Activated CD4-positive, alpha-beta T cell treated with anti-CD3 and anti-CD28 coated beads, Interleukin-2, amount 10 ng/mL, durations not matched to agents 7 days and 5 days (primary cell): ENCODE data around the gene MSI1. TPM values are rescaled to one million over a fixed set of nuclear protein-coding genes. Genes with fewer than 3 reads are reported as not detected.
A peak's percentile ranks its signal among the peaks of the same experiment; 100 is the strongest.

Experiments used
- CTCF ChIA-PET: fragments of 350-600 bp; sonication (Branson Sonifier 250); formaldehyde crosslinking; loops from one replicate; lab custom pipeline; 2021; ENCODE audit warnings: antibody characterized with exemption; lab: Charles Lee
- POLR2A ChIA-PET: fragments of 350-600 bp; sonication (Branson Sonifier 250); formaldehyde crosslinking; loops from one replicate; lab custom pipeline; 2021; ENCODE audit warnings: antibody characterized with exemption; lab: Charles Lee
- DNase-seq: peaks from one replicate; pipeline ENCODE4 v3.0.0-alpha.2; 2020
- H3K27ac Mint-ChIP-seq: one replicate; pipeline ENCODE4 v1.8.0; 2021; ENCODE audit warnings: mild to moderate bottlenecking, moderate library complexity, mixed read lengths
- H3K27me3 Mint-ChIP-seq: one replicate; pipeline ENCODE4 v1.8.0; 2021; ENCODE audit warnings: mixed read lengths
- H3K36me3 Mint-ChIP-seq: one replicate; pipeline ENCODE4 v1.8.0; 2021; ENCODE audit warnings: low read depth, mixed read lengths
- H3K4me1 Mint-ChIP-seq: one replicate; pipeline ENCODE4 v1.8.0; 2021; ENCODE audit warnings: mixed read lengths
- H3K4me3 Mint-ChIP-seq: one replicate; pipeline ENCODE4 v1.8.0; 2021; ENCODE audit warnings: mild to moderate bottlenecking, moderate library complexity, mixed read lengths
- H3K9me3 Mint-ChIP-seq: one replicate; pipeline ENCODE4 v1.8.0; 2021; ENCODE audit warnings: mixed read lengths
- total RNA-seq, 2 experiments: library from RNA; stranded (reverse); gene quantifications; one replicate each; pipeline ENCODE4 v1.2.3, GENCODE V29; 2021

Gene MSI1
- total RNA-seq, 2 experiments from 2014 or later: not detected

GRCh38 chr12:120370343-120371243 is 1.6 kb upstream of the MSI1 start:
- H3K27ac Mint-ChIP-seq: no peak overlapping the region
- POLR2A ChIA-PET: no interaction called here

GRCh38 chr12:120369603-120370342 is 809 bp upstream of the MSI1 start:
- ChIA-PET CTCF (no interaction called here), POLR2A (no interaction called here)
- Mint-ChIP-seq H3K27me3 (peaks cover 76% of the 10 kb centered on the region), H3K9me3 (no peaks in the 10 kb centered on the region), H3K4me1 (peaks cover 15% of the 10 kb centered on the region), H3K4me3 (peak overlapping the region; percentile 52), H3K36me3 (no peaks in the 10 kb centered on the region), H3K27ac (no peak overlapping the region)
- no peak for DNase-seq

More at GRCh38 chr12:120370343-120371243, 1.6 kb upstream of the MSI1 start:
- H3K4me1 Mint-ChIP-seq: peaks cover 15% of the 10 kb centered on the region
- H3K36me3 Mint-ChIP-seq: no peaks in the 10 kb centered on the region
- CTCF ChIA-PET: no interaction called here
- H3K27me3 Mint-ChIP-seq: peaks cover 76% of the 10 kb centered on the region
- H3K9me3 Mint-ChIP-seq: no peaks in the 10 kb centered on the region
- DNase-seq: no peak
- peak overlapping the region; percentile 52 for H3K4me3 Mint-ChIP-seq

GRCh38 chr12:120367924-120368788 is 808 bp downstream of the MSI1 start:
- ChIA-PET CTCF (interaction anchor here (1.0 to 1.4 kb wide), 2 partner anchors 11 to 66 kb away, joined by 3 to 4 read pairs; partner anchors contain the start of gene SIRT4), POLR2A (no interaction called here)
- H3K27me3 Mint-ChIP-seq: peaks cover 81% of the 10 kb centered on the region
- H3K36me3 Mint-ChIP-seq: no peaks in the 10 kb centered on the region
- H3K27ac Mint-ChIP-seq: no peak overlapping the region
- no peak overlapping the region for H3K4me3 Mint-ChIP-seq
- no peak for DNase-seq
- peaks cover 15% of the 10 kb centered on the region for H3K4me1 Mint-ChIP-seq
- H3K9me3 Mint-ChIP-seq: no peaks in the 10 kb centered on the region

GRCh38 chr12:120367233-120367923 is 1.6 kb downstream of the MSI1 start:
- Mint-ChIP-seq H3K4me1 (peaks cover 15% of the 10 kb centered on the region), H3K4me3 (no peak overlapping the region), H3K36me3 (no peaks in the 10 kb centered on the region), H3K27me3 (peaks cover 82% of the 10 kb centered on the region), H3K27ac (no peak overlapping the region), H3K9me3 (no peaks in the 10 kb centered on the region)
- DNase-seq: no peak
- ChIA-PET POLR2A (no interaction called here), CTCF (interaction anchor here (0.6 to 1.8 kb wide), 7 partner anchors 9 to 65 kb away, joined by 3 to 6 read pairs (median 4); partner anchors contain the start of gene SIRT4)

- ChIA-PET POLR2A (no interaction called here), CTCF (interaction anchor here (0.6 to 1.8 kb wide), 6 partner anchors 10 to 40 kb away, joined by 3 to 6 read pairs (median 4); no protein-coding TSS in a partner anchor)
- Mint-ChIP-seq H3K36me3 (no peaks in the 10 kb centered on the region), H3K27ac (no peak overlapping the region), H3K27me3 (peaks cover 83% of the 10 kb centered on the region), H3K4me1 (peaks cover 18% of the 10 kb centered on the region), H3K4me3 (no peak overlapping the region), H3K9me3 (no peaks in the 10 kb centered on the region)
- DNase-seq: no peak
Observed at GRCh38 chr12:120366845-120367232, 2.1 kb downstream of the MSI1 start.

GRCh38 chr12:120366341-120366705 is 2.6 kb downstream of the MSI1 start:
- H3K36me3 Mint-ChIP-seq: no peaks in the 10 kb centered on the region
- DNase-seq: no peak
- POLR2A ChIA-PET: no interaction called here
- H3K4me1 Mint-ChIP-seq: peaks cover 18% of the 10 kb centered on the region
- no peak overlapping the region for H3K4me3 Mint-ChIP-seq
- CTCF ChIA-PET: interaction anchor here (1.0 to 1.8 kb wide), 4 partner anchors 9 to 40 kb away, joined by 3 to 6 read pairs (median 4); no protein-coding TSS in a partner anchor
- no peak overlapping the region for H3K27ac Mint-ChIP-seq
- H3K9me3 Mint-ChIP-seq: no peaks in the 10 kb centered on the region
- H3K27me3 Mint-ChIP-seq: peaks cover 81% of the 10 kb centered on the region

- H3K4me1 Mint-ChIP-seq: peaks cover 18% of the 10 kb centered on the region
- ChIA-PET CTCF (interaction anchor here (1.8 kb wide), 2 partner anchors 11 to 18 kb away, joined by 4 to 6 read pairs; no protein-coding TSS in a partner anchor), POLR2A (no interaction called here)
- no peaks in the 10 kb centered on the region for H3K9me3 Mint-ChIP-seq
- no peak for DNase-seq
- no peaks in the 10 kb centered on the region for H3K36me3 Mint-ChIP-seq
- H3K27me3 Mint-ChIP-seq: peaks cover 80% of the 10 kb centered on the region
- H3K27ac Mint-ChIP-seq: no peak overlapping the region
- no peak overlapping the region for H3K4me3 Mint-ChIP-seq
Observed at GRCh38 chr12:120365675-120366340, 3.2 kb downstream of the MSI1 start.

- CTCF ChIA-PET: interaction anchor here (1.2 kb wide), 1 partner anchor 15 kb away, joined by 4 read pairs; no protein-coding TSS in a partner anchor
Observed at GRCh38 chr12:120364487-120364886, 4.5 kb downstream of the MSI1 start.

GRCh38 chr12:120363274-120363855 is 5.6 kb downstream of the MSI1 start:
- POLR2A ChIA-PET: no interaction called here

More at GRCh38 chr12:120364487-120364886, 4.5 kb downstream of the MSI1 start:
- Mint-ChIP-seq H3K27me3 (peaks cover 73% of the 10 kb centered on the region), H3K4me3 (no peak overlapping the region), H3K27ac (no peak overlapping the region), H3K36me3 (no peaks in the 10 kb centered on the region), H3K9me3 (no peaks in the 10 kb centered on the region), H3K4me1 (peaks cover 11% of the 10 kb centered on the region)
- no peak for DNase-seq
- POLR2A ChIA-PET: no interaction called here

GRCh38 chr12:120362516-120363273 is 6.3 kb downstream of the MSI1 start:
- POLR2A ChIA-PET: no interaction called here
- DNase-seq: no peak
- Mint-ChIP-seq H3K27me3 (peaks cover 75% of the 10 kb centered on the region), H3K4me1 (peaks cover 7% of the 10 kb centered on the region), H3K36me3 (no peaks in the 10 kb centered on the region), H3K27ac (no peak overlapping the region), H3K9me3 (no peaks in the 10 kb centered on the region), H3K4me3 (no peak overlapping the region)
- CTCF ChIA-PET: no interaction called here

More at GRCh38 chr12:120363274-120363855, 5.6 kb downstream of the MSI1 start:
- no peaks in the 10 kb centered on the region for H3K36me3 Mint-ChIP-seq
- CTCF ChIA-PET: interaction anchor here (1.2 kb wide), 1 partner anchor 16 kb away, joined by 4 read pairs; no protein-coding TSS in a partner anchor
- H3K4me3 Mint-ChIP-seq: no peak overlapping the region
- no peak overlapping the region for H3K27ac Mint-ChIP-seq
- peaks cover 9% of the 10 kb centered on the region for H3K4me1 Mint-ChIP-seq
- DNase-seq: no peak
- no peaks in the 10 kb centered on the region for H3K9me3 Mint-ChIP-seq
- H3K27me3 Mint-ChIP-seq: peaks cover 74% of the 10 kb centered on the region
